ENCODE results near the gene CEP85. TPM values are rescaled to one million over a fixed set of nuclear protein-coding genes. Genes with fewer than 3 reads are reported as not detected.

CEP85 gene
- total and polyA plus RNA-seq, 9 of the 15 experiments (the other 6 are each of a cell fraction or from before 2014, with no cell fraction given) = 42.1 to 140 (median 92.6) TPM

DNA sequence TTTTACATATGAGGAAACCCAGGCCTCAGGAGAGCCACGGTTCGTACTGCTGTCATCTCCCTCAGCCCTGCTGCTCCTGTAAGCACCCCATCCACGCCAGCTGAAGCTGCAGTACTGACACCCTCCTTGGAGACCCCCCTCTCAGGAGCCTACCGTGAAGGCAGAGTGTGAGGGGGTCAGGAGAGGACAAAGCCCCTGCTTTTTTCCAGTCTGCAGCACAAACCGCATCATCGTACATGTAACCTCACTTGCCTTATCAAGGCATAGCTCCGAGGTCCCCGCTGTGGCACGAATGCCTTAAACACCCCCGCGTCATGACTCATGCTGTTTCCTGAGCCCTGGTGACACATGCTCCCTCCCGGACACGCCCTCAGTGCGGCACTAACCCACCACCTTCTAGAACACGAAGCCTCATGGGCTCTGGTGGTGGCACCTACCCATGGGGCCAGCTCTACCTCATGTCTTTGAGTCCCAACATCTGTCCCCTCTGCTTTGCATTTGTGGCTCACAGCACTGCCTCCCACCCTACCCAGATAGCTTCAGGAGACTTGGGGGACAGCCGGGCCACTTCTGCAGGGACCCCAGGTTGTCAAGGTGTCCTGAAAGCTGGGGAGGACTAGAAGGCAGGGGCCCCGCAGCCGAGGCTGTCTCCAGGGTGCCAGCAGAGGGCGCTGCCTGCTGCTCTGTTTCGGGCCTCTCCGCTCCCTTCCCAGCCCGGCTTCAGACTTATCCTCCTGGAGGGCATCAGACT is 50.8 kb downstream of the CEP85 start (continued):
- TF ChIP-seq, protein P1, sequence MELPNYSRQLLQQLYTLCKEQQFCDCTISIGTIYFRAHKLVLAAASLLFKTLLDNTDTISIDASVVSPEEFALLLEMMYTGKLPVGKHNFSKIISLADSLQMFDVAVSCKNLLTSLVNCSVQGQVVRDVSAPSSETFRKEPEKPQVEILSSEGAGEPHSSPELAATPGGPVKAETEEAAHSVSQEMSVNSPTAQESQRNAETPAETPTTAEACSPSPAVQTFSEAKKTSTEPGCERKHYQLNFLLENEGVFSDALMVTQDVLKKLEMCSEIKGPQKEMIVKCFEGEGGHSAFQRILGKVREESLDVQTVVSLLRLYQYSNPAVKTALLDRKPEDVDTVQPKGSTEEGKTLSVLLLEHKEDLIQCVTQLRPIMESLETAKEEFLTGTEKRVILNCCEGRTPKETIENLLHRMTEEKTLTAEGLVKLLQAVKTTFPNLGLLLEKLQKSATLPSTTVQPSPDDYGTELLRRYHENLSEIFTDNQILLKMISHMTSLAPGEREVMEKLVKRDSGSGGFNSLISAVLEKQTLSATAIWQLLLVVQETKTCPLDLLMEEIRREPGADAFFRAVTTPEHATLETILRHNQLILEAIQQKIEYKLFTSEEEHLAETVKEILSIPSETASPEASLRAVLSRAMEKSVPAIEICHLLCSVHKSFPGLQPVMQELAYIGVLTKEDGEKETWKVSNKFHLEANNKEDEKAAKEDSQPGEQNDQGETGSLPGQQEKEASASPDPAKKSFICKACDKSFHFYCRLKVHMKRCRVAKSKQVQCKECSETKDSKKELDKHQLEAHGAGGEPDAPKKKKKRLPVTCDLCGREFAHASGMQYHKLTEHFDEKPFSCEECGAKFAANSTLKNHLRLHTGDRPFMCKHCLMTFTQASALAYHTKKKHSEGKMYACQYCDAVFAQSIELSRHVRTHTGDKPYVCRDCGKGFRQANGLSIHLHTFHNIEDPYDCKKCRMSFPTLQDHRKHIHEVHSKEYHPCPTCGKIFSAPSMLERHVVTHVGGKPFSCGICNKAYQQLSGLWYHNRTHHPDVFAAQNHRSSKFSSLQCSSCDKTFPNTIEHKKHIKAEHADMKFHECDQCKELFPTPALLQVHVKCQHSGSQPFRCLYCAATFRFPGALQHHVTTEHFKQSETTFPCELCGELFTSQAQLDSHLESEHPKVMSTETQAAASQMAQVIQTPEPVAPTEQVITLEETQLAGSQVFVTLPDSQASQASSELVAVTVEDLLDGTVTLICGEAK (IDR thresholded peaks at IDR 0.05) = peak; percentile 57
- TF ChIP-seq, protein P1 (CRISPR knock-in tag; IDR thresholded peaks at IDR 0.05) = peak; percentile 62; the same call in 1 of the 2 replicates
- TF ChIP-seq ZEB2 (IDR thresholded peaks at IDR 0.05) = peak; percentile 81
- TF ChIP-seq HDGF (IDR thresholded peaks at IDR 0.05) = no peak; the same call in none of the 2 replicates
- peak; percentile 61; the same call in 1 of the 2 replicates for TF ChIP-seq MXI1 (IDR thresholded peaks at IDR 0.05; ENCODE audit: low read depth, low read length)
- TF ChIP-seq, protein P2, sequence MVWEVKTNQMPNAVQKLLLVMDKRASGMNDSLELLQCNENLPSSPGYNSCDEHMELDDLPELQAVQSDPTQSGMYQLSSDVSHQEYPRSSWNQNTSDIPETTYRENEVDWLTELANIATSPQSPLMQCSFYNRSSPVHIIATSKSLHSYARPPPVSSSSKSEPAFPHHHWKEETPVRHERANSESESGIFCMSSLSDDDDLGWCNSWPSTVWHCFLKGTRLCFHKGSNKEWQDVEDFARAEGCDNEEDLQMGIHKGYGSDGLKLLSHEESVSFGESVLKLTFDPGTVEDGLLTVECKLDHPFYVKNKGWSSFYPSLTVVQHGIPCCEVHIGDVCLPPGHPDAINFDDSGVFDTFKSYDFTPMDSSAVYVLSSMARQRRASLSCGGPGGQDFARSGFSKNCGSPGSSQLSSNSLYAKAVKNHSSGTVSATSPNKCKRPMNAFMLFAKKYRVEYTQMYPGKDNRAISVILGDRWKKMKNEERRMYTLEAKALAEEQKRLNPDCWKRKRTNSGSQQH (CRISPR knock-in tag; IDR thresholded peaks at IDR 0.05) = peak; percentile 51; the same call in 1 of the 2 replicates
- peak; percentile 99 for TF ChIP-seq SMARCE1 (IDR thresholded peaks at IDR 0.05)
- no peak for TF ChIP-seq U2AF2 (optimal IDR thresholded peaks at IDR 0.05; ENCODE audit: low read depth, low read length)
- TF ChIP-seq XRCC3 (IDR thresholded peaks at IDR 0.05) = no peak
- TF ChIP-seq, protein P3, sequence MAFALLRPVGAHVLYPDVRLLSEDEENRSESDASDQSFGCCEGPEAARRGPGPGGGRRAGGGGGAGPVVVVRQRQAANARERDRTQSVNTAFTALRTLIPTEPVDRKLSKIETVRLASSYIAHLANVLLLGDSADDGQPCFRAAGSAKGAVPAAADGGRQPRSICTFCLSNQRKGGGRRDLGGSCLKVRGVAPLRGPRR (CRISPR knock-in tag; IDR thresholded peaks at IDR 0.05) = no peak
- no peak for TF ChIP-seq ZNF121 (CRISPR knock-in tag; conservative IDR thresholded peaks at IDR 0.05)
- no peak for TF ChIP-seq ZC3H11A (IDR thresholded peaks at IDR 0.05; ENCODE audit: low read depth, low read length)
- no peak for TF ChIP-seq HDAC3 (IDR thresholded peaks at IDR 0.05; ENCODE audit: borderline replicate concordance, partially characterized antibody)
- TF ChIP-seq, protein P4, sequence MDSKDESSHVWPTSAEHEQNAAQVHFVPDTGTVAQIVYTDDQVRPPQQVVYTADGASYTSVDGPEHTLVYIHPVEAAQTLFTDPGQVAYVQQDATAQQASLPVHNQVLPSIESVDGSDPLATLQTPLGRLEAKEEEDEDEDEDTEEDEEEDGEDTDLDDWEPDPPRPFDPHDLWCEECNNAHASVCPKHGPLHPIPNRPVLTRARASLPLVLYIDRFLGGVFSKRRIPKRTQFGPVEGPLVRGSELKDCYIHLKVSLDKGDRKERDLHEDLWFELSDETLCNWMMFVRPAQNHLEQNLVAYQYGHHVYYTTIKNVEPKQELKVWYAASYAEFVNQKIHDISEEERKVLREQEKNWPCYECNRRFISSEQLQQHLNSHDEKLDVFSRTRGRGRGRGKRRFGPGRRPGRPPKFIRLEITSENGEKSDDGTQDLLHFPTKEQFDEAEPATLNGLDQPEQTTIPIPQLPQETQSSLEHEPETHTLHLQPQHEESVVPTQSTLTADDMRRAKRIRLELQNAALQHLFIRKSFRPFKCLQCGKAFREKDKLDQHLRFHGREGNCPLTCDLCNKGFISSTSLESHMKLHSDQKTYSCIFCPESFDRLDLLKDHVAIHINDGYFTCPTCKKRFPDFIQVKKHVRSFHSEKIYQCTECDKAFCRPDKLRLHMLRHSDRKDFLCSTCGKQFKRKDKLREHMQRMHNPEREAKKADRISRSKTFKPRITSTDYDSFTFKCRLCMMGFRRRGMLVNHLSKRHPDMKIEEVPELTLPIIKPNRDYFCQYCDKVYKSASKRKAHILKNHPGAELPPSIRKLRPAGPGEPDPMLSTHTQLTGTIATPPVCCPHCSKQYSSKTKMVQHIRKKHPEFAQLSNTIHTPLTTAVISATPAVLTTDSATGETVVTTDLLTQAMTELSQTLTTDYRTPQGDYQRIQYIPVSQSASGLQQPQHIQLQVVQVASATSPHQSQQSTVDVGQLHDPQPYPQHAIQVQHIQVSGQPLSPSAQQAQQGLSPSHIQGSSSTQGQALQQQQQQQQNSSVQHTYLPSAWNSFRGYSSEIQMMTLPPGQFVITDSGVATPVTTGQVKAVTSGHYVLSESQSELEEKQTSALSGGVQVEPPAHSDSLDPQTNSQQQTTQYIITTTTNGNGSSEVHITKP (IDR thresholded peaks at IDR 0.05; ENCODE audit: partially characterized antibody) = peak; percentile 49

Measured in K562 (cell line).